H9 (cell line): ENCODE measurements around the gene ATAD2B. TPM values are rescaled to one million over a fixed set of nuclear protein-coding genes. Genes with fewer than 3 reads are reported as not detected.

ENCODE experiments used
- DNase-seq: peaks from one replicate; pipeline ENCODE4 v3.0.0-alpha.2; 2017
- H2AFZ ChIP-seq: one replicate; pipeline ENCODE4 v1.6.1; 2013; ENCODE audit warnings: mild to moderate bottlenecking, low read length, control low read depth, moderate library complexity
- H2AK5ac ChIP-seq: 2 replicates; pipeline ENCODE4 v1.6.1; 2013; ENCODE audit warnings: low read length, control low read depth, mixed read lengths; ENCODE audit not compliant: insufficient read length
- H2BK120ac ChIP-seq: one replicate; pipeline ENCODE4 v1.6.1; 2013; ENCODE audit warnings: low read depth, mild to moderate bottlenecking, low read length, control low read depth, inconsistent platforms; ENCODE audit not compliant: poor library complexity, severe bottlenecking
- H2BK12ac ChIP-seq: 2 replicates; pipeline ENCODE4 v1.6.1; 2013; ENCODE audit warnings: low read length, control low read depth, mixed read lengths, low read depth; ENCODE audit not compliant: insufficient read length
- H2BK15ac ChIP-seq: 2 replicates; pipeline ENCODE4 v1.6.1; 2013; ENCODE audit warnings: low read depth, low read length, control low read depth
- H2BK20ac ChIP-seq: one replicate; pipeline ENCODE4 v1.6.1; 2013; ENCODE audit warnings: low read depth, mild to moderate bottlenecking, low read length, control low read depth, inconsistent platforms; ENCODE audit not compliant: poor library complexity, severe bottlenecking
- H2BK5ac ChIP-seq: 2 replicates; pipeline ENCODE4 v1.6.1; 2013; ENCODE audit warnings: low read length, control low read depth, mixed read lengths; ENCODE audit not compliant: insufficient read length
- H3K14ac ChIP-seq: 2 replicates; pipeline ENCODE4 v1.6.1; 2013; ENCODE audit warnings: low read length, control low read depth; ENCODE audit not compliant: insufficient read depth
- H3K18ac ChIP-seq: 2 replicates; pipeline ENCODE4 v1.6.1; 2013; ENCODE audit warnings: low read depth, mild to moderate bottlenecking, mixed read lengths, low read length, control low read depth; ENCODE audit not compliant: insufficient read length
- H3K23ac ChIP-seq: 2 replicates; pipeline ENCODE4 v1.6.1; 2013; ENCODE audit warnings: low read length, control low read depth, mixed read lengths, low read depth; ENCODE audit not compliant: insufficient read length
- H3K23me2 ChIP-seq: 2 replicates; pipeline ENCODE4 v1.6.1; 2013; ENCODE audit warnings: low read depth, mild to moderate bottlenecking, mixed read lengths, low read length, control low read depth; ENCODE audit not compliant: insufficient read length, poor library complexity, severe bottlenecking
- H3K27ac ChIP-seq: 2 replicates; pipeline ENCODE4 v1.5.1; 2013; ENCODE audit warnings: low read length, control low read depth, mixed read lengths, low read depth; ENCODE audit not compliant: insufficient read length
- H3K27me3 ChIP-seq: 2 replicates; pipeline ENCODE4 v1.6.1; 2013; ENCODE audit warnings: low read length, control low read depth, inconsistent platforms; ENCODE audit not compliant: insufficient read depth
- H3K4ac ChIP-seq: 2 replicates; pipeline ENCODE4 v1.6.1; 2013; ENCODE audit warnings: low read depth, mild to moderate bottlenecking, control low read depth, inconsistent platforms, low read length, moderate library complexity
- H3K4me1 ChIP-seq: 2 replicates; pipeline ENCODE4 v1.6.1; 2013; ENCODE audit warnings: low read length, control low read depth, inconsistent platforms; ENCODE audit not compliant: insufficient read depth
- H3K4me2 ChIP-seq: 2 replicates; pipeline ENCODE4 v1.6.1; 2013; ENCODE audit warnings: low read length, control low read depth, mixed read lengths; ENCODE audit not compliant: insufficient read length, insufficient read depth
- H3K56ac ChIP-seq: 2 replicates; pipeline ENCODE4 v1.6.1; 2013; ENCODE audit warnings: low read depth, mild to moderate bottlenecking, mixed read lengths, low read length, control low read depth; ENCODE audit not compliant: insufficient read length
- H3K79me1 ChIP-seq: 2 replicates; pipeline ENCODE4 v1.6.1; 2013; ENCODE audit warnings: low read depth, mild to moderate bottlenecking, moderate library complexity, low read length, control low read depth, inconsistent platforms; ENCODE audit not compliant: insufficient read depth, poor library complexity, severe bottlenecking
- H3K79me2 ChIP-seq: 2 replicates; pipeline ENCODE4 v1.6.1; 2013; ENCODE audit warnings: low read length, control low read depth, inconsistent platforms; ENCODE audit not compliant: insufficient read depth
- H3K9ac ChIP-seq: 2 replicates; pipeline ENCODE4 v1.6.1; 2013; ENCODE audit warnings: low read length, control low read depth, mixed read lengths; ENCODE audit not compliant: insufficient read length; ENCODE audit errors: extremely low read depth
- H3K9me3 ChIP-seq: one replicate; pipeline ENCODE4 v1.6.1; 2013; ENCODE audit warnings: low read depth, low read length, inconsistent platforms; ENCODE audit not compliant: control insufficient read depth
- H3T11ph ChIP-seq: one replicate; pipeline ENCODE4 v1.6.1; 2013; ENCODE audit warnings: mild to moderate bottlenecking, low read length, control low read depth, inconsistent platforms
- H4K20me1 ChIP-seq: one replicate; pipeline ENCODE4 v1.6.1; 2013; ENCODE audit not compliant: control insufficient read depth, insufficient read length, insufficient read depth
- H4K5ac ChIP-seq: 2 replicates; pipeline ENCODE4 v1.6.1; 2013; ENCODE audit warnings: low read depth, mild to moderate bottlenecking, mixed read lengths, low read length, control low read depth; ENCODE audit not compliant: insufficient read length
- H4K8ac ChIP-seq: replicated peaks from 2 replicates; pipeline ENCODE4 v1.6.1; 2013; ENCODE audit warnings: low read length, control low read depth, mixed read lengths, low read depth; ENCODE audit not compliant: insufficient read length
- H4K91ac ChIP-seq: 2 replicates; pipeline ENCODE4 v1.6.1; 2013; ENCODE audit warnings: low read depth, mild to moderate bottlenecking, moderate library complexity, mixed read lengths, low read length, control low read depth; ENCODE audit not compliant: insufficient read length
- H3K27ac Mint-ChIP-seq, 3 experiments: 2 replicates in 2 of 3; 3 replicates in 1 of 3; pipeline ENCODE4 v1.8.0; 2020 to 2021; ENCODE audit warnings: mixed read lengths in 3 of 3, mild to moderate bottlenecking in 1 of 3, moderate library complexity in 1 of 3
- H3K27me3 Mint-ChIP-seq: 2 replicates; pipeline ENCODE4 v1.8.0; 2021; ENCODE audit warnings: low read depth, mild to moderate bottlenecking, moderate library complexity, mixed read lengths
- H3K36me3 Mint-ChIP-seq, 3 experiments: 2 replicates in 2 of 3; 3 replicates in 1 of 3; pipeline ENCODE4 v1.8.0; 2020 to 2021; ENCODE audit warnings: low read depth in 3 of 3, mixed read lengths in 3 of 3; ENCODE audit not compliant: insufficient read depth in 1 of 3
- H3K4me1 Mint-ChIP-seq, 2 experiments: 2 replicates each; pipeline ENCODE4 v1.8.0; 2020; ENCODE audit warnings: mixed read lengths in 2 of 2
- H3K4me3 Mint-ChIP-seq, 2 experiments: 2 replicates in 1 of 2; 3 replicates in 1 of 2; pipeline ENCODE4 v1.8.0; 2020 to 2021; ENCODE audit warnings: mild to moderate bottlenecking in 2 of 2, mixed read lengths in 2 of 2, moderate library complexity in 1 of 2
- H3K9me3 Mint-ChIP-seq, 2 experiments: 2 replicates in 1 of 2; 3 replicates in 1 of 2; pipeline ENCODE4 v1.8.0; 2020; ENCODE audit warnings: mild to moderate bottlenecking in 2 of 2, mixed read lengths in 2 of 2, moderate library complexity in 1 of 2
- CTCF ChIP-seq: fragments of 200-600 bp; sonication (generic); conservative IDR thresholded peaks from 3 replicates; pipeline ENCODE4 v1.8.0; 2021; ENCODE audit warnings: antibody characterized with exemption, mild to moderate bottlenecking
- WGBS: extraction: QIAGEN DNeasy Blood & Tissue Kit; methylation state at CpG from one replicate; pipeline ENCODE4 v1.1.7; 2013; ENCODE audit warnings: missing lambda C conversion rate, low lambda C conversion rate, mixed read lengths; ENCODE audit not compliant: insufficient read length; ENCODE audit errors: extremely low coverage; 5-methylcytosine and 5-hydroxymethylcytosine counted together
- total RNA-seq: library from RNA; stranded (reverse); gene quantifications from 2 replicates; pipeline ENCODE4 v1.2.1, GENCODE V29; 2021

The ATAD2B gene
- total RNA-seq, 1 experiment from 2014 or later: 21.4 TPM

- Histone ChIP-seq H2BK120ac (no peak overlapping the region), H3K79me2 (peaks cover 2% of the 10 kb centered on the region; the same call in 1 of the 2 replicates), H4K20me1 (no peaks in the 10 kb centered on the region), H3K23me2 (no peaks in the 10 kb centered on the region), H3K56ac (no peak overlapping the region), H3K18ac (no peak overlapping the region), H3K23ac (no peak overlapping the region), H3K4ac (no peak overlapping the region), H2BK12ac (no peak overlapping the region), H3K14ac (no peak overlapping the region), H2BK15ac (no peak overlapping the region), H3T11ph (no peak overlapping the region), H3K79me1 (no peaks in the 10 kb centered on the region), H3K4me2 (no peak overlapping the region), H2BK5ac (no peak overlapping the region), H4K91ac (no peak overlapping the region), H3K4me1 (no peaks in the 10 kb centered on the region), H4K5ac (no peak overlapping the region), H3K27me3 (no peaks in the 10 kb centered on the region), H3K27ac (no peak overlapping the region), H2AK5ac (no peak overlapping the region), H3K9me3 (no peaks in the 10 kb centered on the region), H2BK20ac (no peak overlapping the region), H3K9ac (no peak overlapping the region), H4K8ac (no peak overlapping the region), H2AFZ (no peak overlapping the region)
- no peak for DNase-seq
- H3K4me3 Mint-ChIP-seq: no peak overlapping the region
- peaks cover 6 to 19% (median 13%) of the 10 kb centered on the region in 3 experiments; a peak in 6 of 7 replicates for H3K36me3 Mint-ChIP-seq
- no peaks in the 10 kb centered on the region for H3K9me3 Mint-ChIP-seq
- TF ChIP-seq CTCF: no peak
- H3K27me3 Mint-ChIP-seq: peaks cover 2% of the 10 kb centered on the region; the same call in 1 of the 2 replicates
- peaks cover 25 to 31% of the 10 kb centered on the region in 2 experiments for H3K4me1 Mint-ChIP-seq
- H3K27ac Mint-ChIP-seq: peak overlapping the region in 1 of 3 experiments; percentile 50; a peak in 3 of 7 replicates
- no CpG with 5 or more reads among the region's 1 CpG for WGBS
Measured at GRCh38 chr2:23944527-23944926, 17.6 kb upstream of the ATAD2B start.
